Neural crest cell (in vitro differentiated cells): ENCODE results near the gene NKAIN1. TPM values are rescaled to one million over a fixed set of nuclear protein-coding genes. Genes with fewer than 3 reads are reported as not detected.
A peak's percentile ranks its signal among the peaks of the same experiment; 100 is the strongest.

Experiments
- DNase-seq: peaks from one replicate; pipeline ENCODE4 v3.0.0; 2021; ENCODE audit warnings: low read depth, mixed read lengths, low spot score
- H3K27ac Mint-ChIP-seq: one replicate; pipeline ENCODE4 v1.8.0; 2021; ENCODE audit warnings: mild to moderate bottlenecking, mixed read lengths; ENCODE audit not compliant: unreplicated experiment
- H3K27me3 Mint-ChIP-seq: 2 replicates; pipeline ENCODE4 v1.8.0; 2021; ENCODE audit warnings: low read depth, mild to moderate bottlenecking, mixed read lengths
- H3K36me3 Mint-ChIP-seq: 2 replicates; pipeline ENCODE4 v1.8.0; 2021; ENCODE audit warnings: low read depth, mild to moderate bottlenecking, mixed read lengths
- H3K4me1 Mint-ChIP-seq: 2 replicates; pipeline ENCODE4 v1.8.0; 2021; ENCODE audit warnings: mixed read lengths
- H3K4me3 Mint-ChIP-seq: one replicate; pipeline ENCODE4 v1.8.0; 2021; ENCODE audit warnings: mild to moderate bottlenecking, mixed read lengths
- H3K9me3 Mint-ChIP-seq: 2 replicates; pipeline ENCODE4 v1.8.0; 2021; ENCODE audit warnings: mixed read lengths
- CTCF ChIP-seq: fragments of 200-600 bp; sonication (generic); conservative IDR thresholded peaks from 2 replicates; pipeline ENCODE4 v1.5.0; 2021; ENCODE audit warnings: antibody characterized with exemption, mild to moderate bottlenecking
- total RNA-seq: library from RNA; stranded (reverse); gene quantifications from 2 replicates; pipeline ENCODE4 v1.2.1, GENCODE V29; 2021

Gene NKAIN1
- total RNA-seq, 1 donor from 2014 or later: 73.2 TPM

- Mint-ChIP-seq H3K4me3 (no peak overlapping the region), H3K27me3 (no peaks in the 10 kb centered on the region), H3K36me3 (peaks cover 3% of the 10 kb centered on the region), H3K27ac (no peak overlapping the region), H3K4me1 (peaks cover 9% of the 10 kb centered on the region), H3K9me3 (no peaks in the 10 kb centered on the region)
- no peak for DNase-seq
- no peak for TF ChIP-seq CTCF
These were observed 32.1 kb downstream of the NKAIN1 start for GRCh38 chr1:31207569-31207968.

- Mint-ChIP-seq H3K27ac (no peak overlapping the region), H3K4me3 (no peak overlapping the region)
- DNase-seq: no peak
These were observed 32.6 kb downstream of the NKAIN1 start for GRCh38 chr1:31207046-31207445.

GRCh38 chr1:31203215-31203614 is 36.5 kb downstream of the NKAIN1 start:
- peak overlapping the region; percentile 93 for H3K27ac Mint-ChIP-seq
- H3K4me3 Mint-ChIP-seq: no peak overlapping the region
- no peaks in the 10 kb centered on the region for H3K36me3 Mint-ChIP-seq
- no peaks in the 10 kb centered on the region for H3K27me3 Mint-ChIP-seq
- no peak for DNase-seq
- peaks cover 30% of the 10 kb centered on the region for H3K4me1 Mint-ChIP-seq
- no peak for TF ChIP-seq CTCF
- no peaks in the 10 kb centered on the region for H3K9me3 Mint-ChIP-seq

More at GRCh38 chr1:31207046-31207445, 32.6 kb downstream of the NKAIN1 start:
- Mint-ChIP-seq H3K27me3 (no peaks in the 10 kb centered on the region), H3K36me3 (peaks cover 2% of the 10 kb centered on the region), H3K4me1 (peaks cover 11% of the 10 kb centered on the region), H3K9me3 (no peaks in the 10 kb centered on the region)
- no peak for TF ChIP-seq CTCF

- no peak for DNase-seq
- peak overlapping the region; percentile 19 for H3K27ac Mint-ChIP-seq
These were observed 37.7 kb downstream of the NKAIN1 start for GRCh38 chr1:31201931-31202360.

GRCh38 chr1:31199949-31200348 is 39.7 kb downstream of the NKAIN1 start:
- Mint-ChIP-seq H3K27me3 (no peaks in the 10 kb centered on the region), H3K9me3 (no peaks in the 10 kb centered on the region), H3K36me3 (no peaks in the 10 kb centered on the region), H3K4me1 (peaks cover 33% of the 10 kb centered on the region), H3K27ac (no peak overlapping the region), H3K4me3 (no peak overlapping the region)
- no peak for DNase-seq
- TF ChIP-seq CTCF: no peak

More at GRCh38 chr1:31201931-31202360, 37.7 kb downstream of the NKAIN1 start:
- Mint-ChIP-seq H3K4me1 (peaks cover 33% of the 10 kb centered on the region), H3K36me3 (no peaks in the 10 kb centered on the region), H3K9me3 (no peaks in the 10 kb centered on the region), H3K4me3 (no peak overlapping the region), H3K27me3 (no peaks in the 10 kb centered on the region)
- TF ChIP-seq CTCF: no peak
